ENCODE measurements around the gene ZNF333. TPM values are rescaled to one million over a fixed set of nuclear protein-coding genes. Genes with fewer than 3 reads are reported as not detected.

Gene ZNF333
- total RNA-seq, result 19.2 and 31.1 TPM in 2 replicates

DNA sequence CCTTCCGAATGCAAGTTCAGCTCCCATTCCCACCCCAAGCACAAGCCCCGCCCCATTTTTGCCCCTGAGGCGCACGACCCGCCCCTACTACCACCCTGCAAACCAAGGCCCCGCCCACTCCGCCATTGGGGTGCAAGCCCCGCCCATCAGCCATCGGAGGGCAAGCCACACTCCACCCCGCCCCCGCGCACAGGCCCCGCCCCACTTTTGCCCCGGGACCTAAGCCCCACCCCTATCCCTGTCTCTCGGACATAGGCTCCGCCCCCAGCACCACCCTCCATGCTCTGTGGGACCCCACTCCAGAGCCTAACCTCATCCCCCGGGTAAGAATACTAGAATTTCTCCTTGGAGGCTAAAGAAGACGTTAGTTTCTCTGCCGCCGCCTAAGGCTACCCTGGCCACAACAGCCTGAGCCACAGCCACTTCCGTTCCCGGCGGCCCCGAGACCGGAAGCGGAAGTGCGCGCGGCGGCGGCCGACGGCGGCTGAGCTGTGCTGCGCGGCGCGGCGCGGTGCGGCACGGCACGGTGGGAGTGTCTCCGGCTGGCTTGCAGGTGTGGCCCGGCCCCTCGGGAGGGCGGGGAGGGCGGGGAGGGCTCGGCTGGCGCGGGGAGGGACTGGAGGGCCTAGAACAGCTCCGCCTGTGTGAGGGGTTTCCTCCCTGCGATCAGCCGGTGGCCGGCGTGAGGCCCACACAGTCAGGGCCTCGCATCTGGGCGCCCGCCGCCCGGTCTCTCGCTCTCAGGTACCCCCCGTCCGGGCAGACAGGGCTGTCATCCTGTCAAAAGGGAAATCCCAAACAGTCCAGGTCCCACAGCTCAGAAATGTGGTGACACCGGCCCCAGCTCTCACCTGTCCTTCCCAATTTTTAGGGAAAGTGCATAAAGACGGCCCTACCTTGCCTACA lies at the start of gene ZNF333:
Gene ZNF333 (plus strand): TSS at position 451 of the 906 bp plus-strand sequence. CDS start 3,444 bp downstream, outside the sequence.
- Histone ChIP-seq H3K79me2 (ENCODE audit: insufficient read depth, low read length) (peaks cover 37% of the 10 kb centered on the region), H4K20me1 (ENCODE audit: insufficient read depth, low read length) (peaks cover 3% of the 10 kb centered on the region), H3K9me3 (ENCODE audit: low read depth, low read length) (no peaks in the 10 kb centered on the region), H3K4me2 (ENCODE audit: insufficient read depth, low read length) (peak within 1 kb of the TSS; percentile 91), H3K36me3 (ENCODE audit: insufficient read depth, low read length) (peaks cover 6% of the 10 kb centered on the region), H2AFZ (ENCODE audit: low read length) (peak within 1 kb of the TSS; percentile 95), H3K27me3 (ENCODE audit: insufficient read depth, low read length) (no peaks in the 10 kb centered on the region), H3K4me3 (ENCODE audit: insufficient read depth, low read length) (peak within 1 kb of the TSS; percentile 83), H3K27ac (ENCODE audit: low read depth, low read length) (peak within 1 kb of the TSS; percentile 91), H3K4me1 (ENCODE audit: insufficient read depth, low read length) (peaks cover 9% of the 10 kb centered on the region)
- DNase-seq (ENCODE audit: insufficient read length, low spot score, missing footprints), result peak; percentile 98
- TF ChIP-seq, protein P1, sequence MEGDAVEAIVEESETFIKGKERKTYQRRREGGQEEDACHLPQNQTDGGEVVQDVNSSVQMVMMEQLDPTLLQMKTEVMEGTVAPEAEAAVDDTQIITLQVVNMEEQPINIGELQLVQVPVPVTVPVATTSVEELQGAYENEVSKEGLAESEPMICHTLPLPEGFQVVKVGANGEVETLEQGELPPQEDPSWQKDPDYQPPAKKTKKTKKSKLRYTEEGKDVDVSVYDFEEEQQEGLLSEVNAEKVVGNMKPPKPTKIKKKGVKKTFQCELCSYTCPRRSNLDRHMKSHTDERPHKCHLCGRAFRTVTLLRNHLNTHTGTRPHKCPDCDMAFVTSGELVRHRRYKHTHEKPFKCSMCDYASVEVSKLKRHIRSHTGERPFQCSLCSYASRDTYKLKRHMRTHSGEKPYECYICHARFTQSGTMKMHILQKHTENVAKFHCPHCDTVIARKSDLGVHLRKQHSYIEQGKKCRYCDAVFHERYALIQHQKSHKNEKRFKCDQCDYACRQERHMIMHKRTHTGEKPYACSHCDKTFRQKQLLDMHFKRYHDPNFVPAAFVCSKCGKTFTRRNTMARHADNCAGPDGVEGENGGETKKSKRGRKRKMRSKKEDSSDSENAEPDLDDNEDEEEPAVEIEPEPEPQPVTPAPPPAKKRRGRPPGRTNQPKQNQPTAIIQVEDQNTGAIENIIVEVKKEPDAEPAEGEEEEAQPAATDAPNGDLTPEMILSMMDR (IDR thresholded peaks at IDR 0.05; ENCODE audit: extremely low read depth, low read depth, low read length), result no peak

- Histone ChIP-seq H3K27ac (ENCODE audit: low read depth, low read length) (no peak overlapping the region), H3K4me1 (ENCODE audit: insufficient read depth, low read length) (no peaks in the 10 kb centered on the region), H2AFZ (ENCODE audit: low read length) (no peak overlapping the region), H3K4me2 (ENCODE audit: insufficient read depth, low read length) (no peak overlapping the region), H3K9me3 (ENCODE audit: low read depth, low read length) (no peaks in the 10 kb centered on the region), H3K27me3 (ENCODE audit: insufficient read depth, low read length) (no peaks in the 10 kb centered on the region), H4K20me1 (ENCODE audit: insufficient read depth, low read length) (no peaks in the 10 kb centered on the region), H3K79me2 (ENCODE audit: insufficient read depth, low read length) (no peaks in the 10 kb centered on the region), H3K36me3 (ENCODE audit: insufficient read depth, low read length) (no peaks in the 10 kb centered on the region), H3K4me3 (ENCODE audit: insufficient read depth, low read length) (no peak overlapping the region)
- TF ChIP-seq, protein P1 (IDR thresholded peaks at IDR 0.05; ENCODE audit: extremely low read depth, low read depth, low read length), result no peak
- no peak for DNase-seq (ENCODE audit: insufficient read length, low spot score, missing footprints)
These were observed 41.3 kb upstream of the ZNF333 start for GRCh38 chr19:14648506-14648905.

DNA sequence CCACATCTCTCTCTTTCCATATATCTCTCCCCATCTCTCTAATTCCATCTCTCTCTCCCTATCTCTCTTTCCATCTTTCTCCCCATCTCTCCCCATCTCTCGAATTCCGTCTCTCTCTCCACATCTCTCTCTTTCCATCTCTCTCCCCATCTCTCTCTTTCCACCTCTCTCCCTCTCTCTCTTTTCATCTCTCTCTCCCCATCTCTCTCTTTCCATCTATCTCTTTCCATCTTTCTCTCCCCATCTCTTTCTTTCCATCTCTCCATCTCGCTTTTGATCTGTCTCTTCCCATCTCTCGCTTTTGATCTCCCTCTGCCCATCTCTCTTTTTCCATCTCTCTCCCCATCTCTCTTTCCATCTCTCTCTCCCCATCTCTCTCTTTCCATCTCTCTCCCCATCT lies 40.8 kb upstream of the ZNF333 start:
- H3K79me2 ChIP-seq (ENCODE audit: insufficient read depth, low read length), result no peaks in the 10 kb centered on the region

DNA sequence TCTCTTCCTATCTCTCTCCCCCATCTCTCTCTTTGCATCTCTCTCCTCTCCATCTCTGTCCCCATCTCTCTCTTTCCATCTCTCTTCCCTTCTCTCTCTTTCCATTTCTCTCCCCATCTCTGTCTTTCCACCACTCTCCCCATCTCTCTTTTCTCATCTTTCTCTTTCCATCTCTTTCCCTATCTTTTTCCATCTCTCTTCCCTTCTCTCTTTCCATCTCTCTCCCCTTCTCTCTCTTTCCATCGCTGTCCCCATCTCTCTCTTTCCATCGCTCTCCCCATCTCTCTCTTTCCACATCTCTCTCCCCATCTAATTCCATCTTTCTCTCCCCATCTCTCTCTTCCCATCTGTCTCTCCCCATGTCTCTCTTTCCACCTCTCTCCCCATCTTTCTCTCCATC lies 39.7 kb upstream of the ZNF333 start:
- no peak overlapping the region for H2AFZ ChIP-seq (ENCODE audit: low read length)
- H3K27me3 ChIP-seq (ENCODE audit: insufficient read depth, low read length), result no peaks in the 10 kb centered on the region
- H3K36me3 ChIP-seq (ENCODE audit: insufficient read depth, low read length), result no peaks in the 10 kb centered on the region
- H3K4me3 ChIP-seq (ENCODE audit: insufficient read depth, low read length), result no peak overlapping the region
- no peak overlapping the region for H3K4me2 ChIP-seq (ENCODE audit: insufficient read depth, low read length)
- H3K79me2 ChIP-seq (ENCODE audit: insufficient read depth, low read length), result no peaks in the 10 kb centered on the region
- no peak overlapping the region for H3K27ac ChIP-seq (ENCODE audit: low read depth, low read length)
- DNase-seq (ENCODE audit: insufficient read length, low spot score, missing footprints), result no peak
- TF ChIP-seq, protein P1 (IDR thresholded peaks at IDR 0.05; ENCODE audit: extremely low read depth, low read depth, low read length), result no peak
- no peaks in the 10 kb centered on the region for H4K20me1 ChIP-seq (ENCODE audit: insufficient read depth, low read length)
- H3K4me1 ChIP-seq (ENCODE audit: insufficient read depth, low read length), result no peaks in the 10 kb centered on the region
- H3K9me3 ChIP-seq (ENCODE audit: low read depth, low read length), result no peaks in the 10 kb centered on the region

More for the DNA sequence above, 40.8 kb upstream of the ZNF333 start:
- Histone ChIP-seq H3K4me1 (ENCODE audit: insufficient read depth, low read length) (no peaks in the 10 kb centered on the region), H3K27ac (ENCODE audit: low read depth, low read length) (no peak overlapping the region), H3K4me2 (ENCODE audit: insufficient read depth, low read length) (no peak overlapping the region), H3K4me3 (ENCODE audit: insufficient read depth, low read length) (no peak overlapping the region), H3K9me3 (ENCODE audit: low read depth, low read length) (no peaks in the 10 kb centered on the region), H3K27me3 (ENCODE audit: insufficient read depth, low read length) (no peaks in the 10 kb centered on the region), H3K36me3 (ENCODE audit: insufficient read depth, low read length) (no peaks in the 10 kb centered on the region), H4K20me1 (ENCODE audit: insufficient read depth, low read length) (no peaks in the 10 kb centered on the region), H2AFZ (ENCODE audit: low read length) (no peak overlapping the region)
- TF ChIP-seq, protein P1 (IDR thresholded peaks at IDR 0.05; ENCODE audit: extremely low read depth, low read depth, low read length), result no peak
- no peak for DNase-seq (ENCODE audit: insufficient read length, low spot score, missing footprints)

Measured in osteoblast (primary cell).